GM12873 (cell line): ENCODE data around the gene ANO9.

Experiments
- CTCF ChIP-seq: IDR thresholded peaks from 2 replicates; pipeline ENCODE4 v1.5.1; 2012; ENCODE audit warnings: low read depth, mild to moderate bottlenecking, moderate library complexity, low read length, control low read depth; ENCODE audit not compliant: insufficient read depth; ENCODE audit errors: missing control alignments

ANO9 gene

GRCh38 chr11:433111-433510 lies 8.7 kb downstream of the ANO9 start:
- TF ChIP-seq CTCF: no peak

GRCh38 chr11:432501-433100 lies 9.2 kb downstream of the ANO9 start:
- no peak for TF ChIP-seq CTCF

- TF ChIP-seq CTCF: no peak
These were observed 9.9 kb downstream of the ANO9 start for GRCh38 chr11:431921-432320.

GRCh38 chr11:429931-430456 lies 11.8 kb downstream of the ANO9 start:
- TF ChIP-seq CTCF: no peak

GRCh38 chr11:429391-429790 lies 12.4 kb downstream of the ANO9 start:
- no peak for TF ChIP-seq CTCF

- TF ChIP-seq CTCF: no peak
These were observed 13.5 kb downstream of the ANO9 start for GRCh38 chr11:428295-428694.

- TF ChIP-seq CTCF: no peak
These were observed 15.0 kb downstream of the ANO9 start for GRCh38 chr11:426851-427250.
